ENCODE measurements around the gene AUH. TPM values are rescaled to one million over a fixed set of nuclear protein-coding genes. Genes with fewer than 3 reads are reported as not detected.

The AUH gene
- polyA plus RNA-seq, 1 donor = 15.0 TPM

- DNase-seq (ENCODE audit: low read depth) = no peak
Measured at GRCh38 chr9:91247278-91247677, 114.4 kb downstream of the AUH start.

- no peak for DNase-seq (ENCODE audit: low read depth)
Measured at GRCh38 chr9:91246846-91247245, 114.9 kb downstream of the AUH start.

DNA sequence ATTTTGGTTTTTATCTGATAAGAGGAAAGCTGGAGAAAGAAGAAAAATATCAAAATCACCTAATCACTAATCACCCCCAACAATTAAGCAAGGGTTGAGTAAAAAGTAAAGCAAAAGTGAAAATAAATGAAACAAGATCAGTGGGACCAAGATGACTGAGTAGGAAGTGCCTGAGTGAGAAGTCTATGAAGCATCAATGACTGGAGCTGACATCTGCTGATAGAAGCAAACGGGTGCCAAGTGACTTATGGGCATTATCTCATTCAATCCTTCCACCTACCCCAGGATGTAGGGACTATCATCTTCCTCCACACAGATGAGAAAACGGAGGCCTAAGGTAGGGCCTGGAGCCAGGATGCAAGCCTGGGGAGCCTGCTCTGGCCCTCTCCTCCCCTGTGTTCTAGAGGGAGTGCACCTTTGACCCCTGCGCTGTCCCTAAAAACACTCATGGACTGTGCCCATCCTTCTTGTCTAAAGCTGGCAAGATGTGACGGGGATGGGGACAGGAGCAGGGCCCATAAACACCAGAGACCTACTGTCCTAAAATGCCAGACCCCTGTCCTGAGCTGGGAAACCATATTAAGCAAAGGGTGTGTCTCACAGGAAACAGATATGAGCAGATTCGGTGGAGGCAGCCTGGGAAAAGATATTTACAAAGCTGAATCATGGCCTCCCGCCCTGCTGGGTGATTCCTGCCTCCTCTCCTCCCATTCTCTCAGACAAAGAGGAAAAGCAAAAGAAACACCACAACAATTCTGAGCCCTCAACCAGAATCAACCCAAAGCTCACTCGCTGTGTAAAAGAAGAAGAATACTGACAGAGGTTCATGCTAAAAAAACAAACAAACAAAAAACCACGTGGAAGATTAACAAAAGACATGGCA lies 116.0 kb downstream of the AUH start:
- no peak for DNase-seq (ENCODE audit: low read depth)

- no peak for DNase-seq (ENCODE audit: low read depth)
Measured at GRCh38 chr9:91243029-91243428, 118.7 kb downstream of the AUH start.

GRCh38 chr9:91241909-91242308 lies 119.8 kb downstream of the AUH start:
- no peak for DNase-seq (ENCODE audit: low read depth)

- no peak for DNase-seq (ENCODE audit: low read depth)
Measured at GRCh38 chr9:91240596-91241165, 121.0 kb downstream of the AUH start.

GRCh38 chr9:91239367-91240111 lies 122.2 kb downstream of the AUH start:
- no peak for DNase-seq (ENCODE audit: low read depth)

- DNase-seq (ENCODE audit: low read depth) = no peak
Measured at GRCh38 chr9:91234523-91234922, 127.2 kb downstream of the AUH start.

DNA sequence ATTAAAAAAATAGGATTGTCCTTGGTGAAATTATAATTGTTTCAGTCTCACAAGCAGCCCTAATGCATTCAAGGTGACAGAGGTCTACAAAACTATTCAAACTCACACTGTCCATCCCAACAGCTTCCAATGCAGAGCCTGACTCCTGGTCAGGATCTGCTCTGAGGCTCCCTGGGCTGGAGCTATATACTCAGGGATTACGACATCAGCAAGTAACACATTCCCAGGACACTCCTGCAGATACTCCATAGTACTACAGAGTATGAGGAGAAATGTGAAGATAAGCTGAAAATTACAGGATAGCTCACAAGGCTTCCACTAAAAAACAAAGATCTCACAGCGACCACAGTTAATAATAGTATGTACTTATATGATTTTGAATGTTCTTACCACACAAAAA lies 130.1 kb downstream of the AUH start:
- no peak for DNase-seq (ENCODE audit: low read depth)

DNA sequence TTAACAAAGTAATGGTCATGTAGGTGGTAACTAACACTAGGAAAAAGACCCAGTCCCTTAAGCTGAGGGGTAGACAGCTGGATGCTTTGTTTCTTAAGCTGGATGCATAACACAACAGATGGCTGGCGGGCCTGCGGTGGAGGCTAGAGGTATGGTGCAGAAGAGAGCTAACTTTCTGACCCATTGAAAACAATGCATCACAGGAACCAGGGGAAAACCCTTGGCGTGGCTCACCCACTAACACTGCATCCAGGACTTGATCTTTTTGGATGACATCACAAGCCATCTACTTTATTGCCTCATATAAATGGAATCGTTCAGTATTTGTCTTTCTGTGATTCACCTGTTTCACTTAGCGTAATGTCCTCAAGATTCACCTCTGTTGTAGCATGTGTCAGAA lies 138.7 kb downstream of the AUH start:
- no peak for DNase-seq (ENCODE audit: low read depth)

GRCh38 chr9:91222457-91222856 lies 139.3 kb downstream of the AUH start:
- no peak for DNase-seq (ENCODE audit: low read depth)

- DNase-seq (ENCODE audit: low read depth) = no peak
Measured at GRCh38 chr9:91221332-91221731, 140.4 kb downstream of the AUH start.

DNA sequence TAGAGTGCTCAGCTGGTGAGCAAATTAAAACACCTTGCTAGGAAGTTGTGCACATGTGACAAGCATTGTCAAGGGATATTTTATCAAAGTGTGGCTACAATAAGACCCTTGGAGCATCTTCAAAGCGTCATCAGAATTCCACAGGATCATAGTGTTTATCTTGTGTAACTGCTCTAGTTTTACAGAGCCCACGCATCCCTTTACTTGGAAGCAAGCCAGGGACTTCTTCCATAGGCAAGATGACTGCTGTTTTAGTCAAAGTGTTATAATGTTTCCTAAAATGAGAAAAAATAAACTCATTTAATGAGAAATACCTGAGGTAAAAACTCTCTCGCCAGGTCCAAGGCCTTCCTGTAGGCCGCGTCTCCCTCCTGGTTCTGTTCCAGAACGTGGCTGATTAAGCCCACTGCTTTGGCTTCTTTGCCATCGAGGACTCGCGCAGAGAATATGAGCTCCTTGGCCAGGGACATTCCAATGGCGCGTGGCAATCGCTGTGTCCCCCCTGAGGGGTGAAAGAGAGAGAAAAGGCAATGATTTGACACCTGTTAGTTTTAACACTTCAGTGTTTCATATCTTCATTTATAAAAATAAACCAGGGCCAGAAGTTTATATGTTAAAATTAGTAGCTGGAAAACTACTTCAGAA lies 141.1 kb downstream of the AUH start:
- no peak for DNase-seq (ENCODE audit: low read depth)

DNA sequence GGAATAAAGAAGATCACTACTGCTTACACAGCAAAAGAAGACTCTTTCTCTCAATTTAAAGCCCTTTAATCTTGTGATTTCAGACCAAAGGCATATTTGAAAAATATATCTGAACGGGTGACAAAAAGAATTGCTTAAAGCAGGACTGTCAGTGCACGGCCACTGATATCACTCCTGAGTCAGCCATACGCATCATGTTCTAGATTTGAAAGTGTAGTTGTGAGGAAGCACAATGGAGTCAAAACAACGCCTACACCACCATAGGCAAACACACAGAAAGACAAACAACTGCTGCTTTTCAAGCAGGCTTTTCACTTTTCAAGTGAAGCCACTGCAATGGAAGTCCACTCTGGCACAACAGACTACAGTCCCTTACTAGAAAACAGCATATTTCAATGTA lies 141.7 kb downstream of the AUH start:
- DNase-seq (ENCODE audit: low read depth) = no peak

DNA sequence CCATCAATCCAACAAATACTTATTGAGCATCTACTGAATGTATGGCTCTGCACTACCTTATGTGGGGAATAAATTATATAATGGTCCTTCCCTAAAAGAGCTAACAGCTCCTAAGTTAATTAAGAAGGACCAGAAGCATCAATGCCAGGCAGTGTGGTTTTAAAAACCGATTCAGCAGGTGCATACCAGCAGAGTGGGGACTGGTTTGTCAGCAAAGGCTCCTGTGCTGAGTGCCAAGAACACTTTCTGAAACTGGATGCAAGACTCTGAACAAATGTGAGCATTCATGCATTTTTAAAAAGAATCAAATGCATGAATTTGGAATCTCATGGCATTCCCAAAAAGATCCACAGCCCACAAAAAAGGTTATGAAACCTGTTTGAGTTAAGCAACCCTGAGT lies 142.2 kb downstream of the AUH start:
- no peak for DNase-seq (ENCODE audit: low read depth)

GRCh38 chr9:91217388-91217787 lies 144.3 kb downstream of the AUH start:
- no peak for DNase-seq (ENCODE audit: low read depth)

GRCh38 chr9:91214867-91215266 lies 146.9 kb downstream of the AUH start:
- DNase-seq (ENCODE audit: low read depth) = no peak

DNA sequence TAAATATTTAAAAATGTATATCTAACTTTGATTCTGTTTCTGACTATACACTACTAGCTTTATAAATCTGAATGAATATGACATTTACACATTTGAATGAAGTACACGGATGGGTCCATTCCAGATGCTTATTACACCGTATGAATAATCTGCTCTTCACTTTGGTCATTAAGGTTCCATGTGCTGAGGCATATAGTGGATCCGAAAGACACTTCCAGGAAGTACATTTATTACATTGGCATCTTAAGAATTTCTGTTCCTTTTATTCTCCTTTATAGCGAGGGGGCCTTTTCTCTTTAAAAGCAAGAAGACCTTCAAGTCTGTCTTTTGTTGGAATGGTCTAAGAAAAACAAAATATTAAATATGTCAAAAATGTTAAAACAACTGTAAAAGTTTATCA lies 147.6 kb downstream of the AUH start:
- no peak for DNase-seq (ENCODE audit: low read depth)

- DNase-seq (ENCODE audit: low read depth) = no peak
Measured at GRCh38 chr9:91212596-91213243, 149.0 kb downstream of the AUH start.

DNA sequence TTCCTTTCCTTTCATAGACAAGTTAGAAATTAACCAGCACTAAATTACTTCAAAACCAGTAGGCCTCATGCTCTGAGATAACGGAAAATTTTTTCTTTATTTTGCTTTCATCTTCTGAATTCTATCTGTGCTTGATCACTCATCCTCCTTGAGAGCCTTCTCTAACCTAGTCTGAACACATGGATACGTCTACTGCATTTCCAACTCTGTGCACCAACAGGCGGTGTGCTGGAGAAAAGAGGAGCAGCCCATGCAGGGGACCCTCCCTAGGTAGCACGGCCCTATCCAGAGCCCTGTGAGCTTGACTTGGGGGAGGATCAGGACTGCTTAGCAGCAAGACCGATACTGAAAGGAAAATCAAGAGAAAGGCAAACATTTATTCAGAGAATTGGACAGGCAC lies 149.8 kb downstream of the AUH start:
- no peak for DNase-seq (ENCODE audit: low read depth)

- no peak for DNase-seq (ENCODE audit: low read depth)
Measured at GRCh38 chr9:91211414-91211813, 150.3 kb downstream of the AUH start.

DNA sequence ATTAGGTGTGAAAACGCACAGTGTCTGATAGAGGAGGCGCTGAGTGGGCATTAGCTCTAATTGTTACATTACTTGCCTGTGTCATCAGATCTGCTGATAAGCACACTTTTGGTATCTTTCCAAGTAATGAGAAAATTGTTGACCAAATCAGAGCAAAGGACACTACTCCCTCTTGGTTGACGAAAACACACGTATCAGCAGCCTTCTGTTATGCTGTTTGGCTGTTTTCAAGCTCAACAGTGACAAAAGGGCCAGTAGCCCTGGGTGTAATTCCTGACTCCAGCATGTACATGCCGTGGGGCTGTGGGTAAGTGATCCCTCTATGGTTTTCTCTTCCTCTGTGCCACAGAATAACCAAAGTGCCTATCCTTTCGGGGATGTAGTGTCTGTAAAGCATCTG lies 151.4 kb downstream of the AUH start:
- no peak for DNase-seq (ENCODE audit: low read depth)

All from forelimb muscle (tissue), 1 donor.